Measurements from ENCODE around the gene ZBED1. TPM values are rescaled to one million over a fixed set of nuclear protein-coding genes. Genes with fewer than 3 reads are reported as not detected.

The ZBED1 gene
- total and polyA plus RNA-seq, 2 donors (not counting 1 experiment from before 2014, with no cell fraction given): 14.5 to 24.8 TPM

GRCh38 chrX:2539586-2539985 is 38.8 kb upstream of the ZBED1 start:
- no peak overlapping the region for H3K27ac ChIP-seq (ENCODE audit: insufficient read depth, low read length)
- no peaks in the 10 kb centered on the region for H3K27me3 ChIP-seq (ENCODE audit: control insufficient read depth, insufficient read depth, low read length)
- no peak overlapping the region for H2AFZ ChIP-seq (ENCODE audit: low read length)
- H3K36me3 ChIP-seq (ENCODE audit: control insufficient read depth, insufficient read depth, low read length): no peaks in the 10 kb centered on the region
- no peaks in the 10 kb centered on the region for H3K79me2 ChIP-seq (ENCODE audit: control insufficient read depth, insufficient read depth, low read length)
- H3K4me1 ChIP-seq (ENCODE audit: control insufficient read depth, extremely low read depth, insufficient read depth, low read length): no peaks in the 10 kb centered on the region
- no peaks in the 10 kb centered on the region for H3K9me3 ChIP-seq (ENCODE audit: control insufficient read depth, insufficient read depth, low read depth, low read length)
- no peak overlapping the region for H3K9ac ChIP-seq (ENCODE audit: insufficient read depth, low read length)
- H3K4me2 ChIP-seq (ENCODE audit: extremely low read depth, insufficient read depth, low read length): no peak overlapping the region
- no peaks in the 10 kb centered on the region for H4K20me1 ChIP-seq (ENCODE audit: control insufficient read depth, extremely low read depth, insufficient read depth, low read length)
- TF ChIP-seq EZH2 (IDR thresholded peaks at IDR 0.05; ENCODE audit: low read length, missing control alignments) (no peak), CTCF (conservative IDR thresholded peaks at IDR 0.05 in 1 of 2, IDR thresholded peaks at IDR 0.05 in 1 of 2; ENCODE audit: low read depth in 1 of 2, low read length in 2 of 2) (no peak)
- no peak for DNase-seq (ENCODE audit: low read depth in 2 of 2)
- H3K4me3 ChIP-seq (replicated peaks in 1 of 4; ENCODE audit: control extremely low read depth in 1 of 4, insufficient read depth in 1 of 4, low read depth in 3 of 4, low read length in 4 of 4): no peak overlapping the region

- Histone ChIP-seq H3K4me3 (replicated peaks in 1 of 4; ENCODE audit: control extremely low read depth in 1 of 4, insufficient read depth in 1 of 4, low read depth in 3 of 4, low read length in 4 of 4) (no peak overlapping the region), H3K4me1 (ENCODE audit: control insufficient read depth, extremely low read depth, insufficient read depth, low read length) (no peaks in the 10 kb centered on the region), H4K20me1 (ENCODE audit: control insufficient read depth, extremely low read depth, insufficient read depth, low read length) (no peaks in the 10 kb centered on the region), H3K9me3 (ENCODE audit: control insufficient read depth, insufficient read depth, low read depth, low read length) (no peaks in the 10 kb centered on the region), H3K27me3 (ENCODE audit: control insufficient read depth, insufficient read depth, low read length) (no peaks in the 10 kb centered on the region), H2AFZ (ENCODE audit: low read length) (no peak overlapping the region), H3K4me2 (ENCODE audit: extremely low read depth, insufficient read depth, low read length) (no peak overlapping the region), H3K36me3 (ENCODE audit: control insufficient read depth, insufficient read depth, low read length) (no peaks in the 10 kb centered on the region), H3K27ac (ENCODE audit: insufficient read depth, low read length) (no peak overlapping the region), H3K9ac (ENCODE audit: insufficient read depth, low read length) (no peak overlapping the region), H3K79me2 (ENCODE audit: control insufficient read depth, insufficient read depth, low read length) (no peaks in the 10 kb centered on the region)
- TF ChIP-seq EZH2 (IDR thresholded peaks at IDR 0.05; ENCODE audit: low read length, missing control alignments) (no peak), CTCF (conservative IDR thresholded peaks at IDR 0.05 in 1 of 2, IDR thresholded peaks at IDR 0.05 in 1 of 2; ENCODE audit: low read depth in 1 of 2, low read length in 2 of 2) (no peak)
- DNase-seq (ENCODE audit: low read depth in 2 of 2): no peak
Observed at GRCh38 chrX:2538031-2538757, 37.4 kb upstream of the ZBED1 start.

- no peaks in the 10 kb centered on the region for H3K4me1 ChIP-seq (ENCODE audit: control insufficient read depth, extremely low read depth, insufficient read depth, low read length)
- TF ChIP-seq CTCF (conservative IDR thresholded peaks at IDR 0.05 in 1 of 2, IDR thresholded peaks at IDR 0.05 in 1 of 2; ENCODE audit: low read depth in 1 of 2, low read length in 2 of 2) (no peak), EZH2 (IDR thresholded peaks at IDR 0.05; ENCODE audit: low read length, missing control alignments) (no peak)
- H3K79me2 ChIP-seq (ENCODE audit: control insufficient read depth, insufficient read depth, low read length): no peaks in the 10 kb centered on the region
- no peaks in the 10 kb centered on the region for H3K27me3 ChIP-seq (ENCODE audit: control insufficient read depth, insufficient read depth, low read length)
- H2AFZ ChIP-seq (ENCODE audit: low read length): no peak overlapping the region
- H3K4me3 ChIP-seq (replicated peaks in 1 of 4; ENCODE audit: control extremely low read depth in 1 of 4, insufficient read depth in 1 of 4, low read depth in 3 of 4, low read length in 4 of 4): no peak overlapping the region
- H3K4me2 ChIP-seq (ENCODE audit: extremely low read depth, insufficient read depth, low read length): no peak overlapping the region
- no peak for DNase-seq (ENCODE audit: low read depth in 2 of 2)
- no peak overlapping the region for H3K9ac ChIP-seq (ENCODE audit: insufficient read depth, low read length)
- H4K20me1 ChIP-seq (ENCODE audit: control insufficient read depth, extremely low read depth, insufficient read depth, low read length): no peaks in the 10 kb centered on the region
- H3K27ac ChIP-seq (ENCODE audit: insufficient read depth, low read length): no peak overlapping the region
- H3K36me3 ChIP-seq (ENCODE audit: control insufficient read depth, insufficient read depth, low read length): no peaks in the 10 kb centered on the region
- no peaks in the 10 kb centered on the region for H3K9me3 ChIP-seq (ENCODE audit: control insufficient read depth, insufficient read depth, low read depth, low read length)
Observed at GRCh38 chrX:2536974-2537373, 36.2 kb upstream of the ZBED1 start.
